ENCODE data around the gene GOLGA1.
"Not testable (repeated sequence)": the region's sequence is repeated elsewhere in the genome, so short reads cannot be mapped to it uniquely, and the experiment has no call there.

GRCh38 chr9:124846467-124846866 is 94.4 kb downstream of the GOLGA1 start:
- not testable (repeated sequence) for TF ChIP-seq EZH2 (IDR thresholded peaks at IDR 0.05; ENCODE audit: low read length); CTCF (optimal IDR thresholded peaks at IDR 0.05 in 1 of 3, IDR thresholded peaks at IDR 0.05 in 1 of 3, conservative IDR thresholded peaks at IDR 0.05 in 1 of 3; ENCODE audit: extremely low read depth in 1 of 3, insufficient read depth in 2 of 3, low read length in 3 of 3)
